SK-N-SH treated with all-trans-retinoic acid at 6 μM for 48 hours (cell line): ENCODE data around the gene NSD2.

ENCODE experiments used
- ATAC-seq: fragments of 200-7000 bp; cut with Tn5 transposase; 3 replicates; pipeline ENCODE4 v1.9.1; 2020; ENCODE audit warnings: mild to moderate bottlenecking, moderate library complexity
- ARNTL ChIP-seq: fragments of 450-650 bp; formaldehyde crosslinking; IDR thresholded peaks from 2 replicates; pipeline ENCODE4 v1.5.0; 2020; ENCODE audit warnings: low read depth, mild to moderate bottlenecking, moderate library complexity, borderline replicate concordance
- BACH2 ChIP-seq: fragments of 250-450 bp; sonication (Bioruptor Pico); IDR thresholded peaks from 2 replicates; pipeline ENCODE4 v1.9.0; 2021; ENCODE audit warnings: mild to moderate bottlenecking, borderline replicate concordance
- CREB5 ChIP-seq: fragments of 250-450 bp; sonication (Bioruptor Pico); IDR thresholded peaks from 2 replicates; pipeline ENCODE4 v1.5.1; 2020; ENCODE audit warnings: low read depth, mild to moderate bottlenecking, moderate library complexity
- CSDC2 ChIP-seq: fragments of 250-450 bp; sonication (Bioruptor Pico); IDR thresholded peaks from 2 replicates; pipeline ENCODE4 v1.5.0; 2020; ENCODE audit warnings: mild to moderate bottlenecking, moderate library complexity
- CSRNP3 ChIP-seq: fragments of 250-450 bp; sonication (Bioruptor Pico); IDR thresholded peaks from 2 replicates; pipeline ENCODE4 v1.5.1; 2021; ENCODE audit warnings: mild to moderate bottlenecking, moderate library complexity
- ISL1 ChIP-seq: fragments of 250-450 bp; sonication (Bioruptor Pico); IDR thresholded peaks from 2 replicates; pipeline ENCODE4 v2.1.2; 2022; ENCODE audit warnings: mild to moderate bottlenecking, moderate library complexity
- OSR1 ChIP-seq: fragments of 250-450 bp; sonication (Bioruptor Pico); IDR thresholded peaks from 2 replicates; pipeline ENCODE4 v1.8.0; 2022; ENCODE audit warnings: moderate library complexity, mild to moderate bottlenecking, inconsistent platforms
- PATZ1 ChIP-seq: fragments of 250-450 bp; sonication (Bioruptor Pico); IDR thresholded peaks from 2 replicates; pipeline ENCODE4 v1.8.0; 2020; ENCODE audit warnings: mild to moderate bottlenecking, moderate library complexity, borderline replicate concordance
- PPARA ChIP-seq: fragments of 250-450 bp; sonication (Bioruptor Pico); IDR thresholded peaks from 2 replicates; pipeline ENCODE4 v1.5.0; 2020; ENCODE audit warnings: mild to moderate bottlenecking, borderline replicate concordance
- RARB ChIP-seq: fragments of 250-450 bp; sonication (Bioruptor Pico); IDR thresholded peaks from 2 replicates; pipeline ENCODE4 v1.8.0; 2021; ENCODE audit warnings: mild to moderate bottlenecking, moderate library complexity
- SNAI2 ChIP-seq: fragments of 250-450 bp; sonication (Bioruptor Pico); IDR thresholded peaks from 2 replicates; pipeline ENCODE4 v1.5.0; 2020; ENCODE audit warnings: mild to moderate bottlenecking, moderate library complexity
- TCF4 ChIP-seq: fragments of 250-450 bp; sonication (Bioruptor Pico); IDR thresholded peaks from 2 replicates; pipeline ENCODE4 v1.8.0; 2021; ENCODE audit warnings: mild to moderate bottlenecking, moderate library complexity, borderline replicate concordance
- TOX ChIP-seq: fragments of 250-450 bp; sonication (Bioruptor Pico); IDR thresholded peaks from 2 replicates; pipeline ENCODE4 v1.8.0; 2021; ENCODE audit warnings: mild to moderate bottlenecking, moderate library complexity, borderline replicate concordance
- TSHZ2 ChIP-seq: fragments of 250-450 bp; sonication (Bioruptor Pico); IDR thresholded peaks from 2 replicates; pipeline ENCODE4 v1.5.0; 2020; ENCODE audit warnings: mild to moderate bottlenecking, moderate library complexity
- ZC3H10 ChIP-seq: fragments of 250-450 bp; sonication (Bioruptor Pico); IDR thresholded peaks from 2 replicates; pipeline ENCODE4 v1.5.1; 2021; ENCODE audit warnings: mild to moderate bottlenecking, moderate library complexity
- ZFP3 ChIP-seq: fragments of 250-450 bp; sonication (Bioruptor Pico); IDR thresholded peaks from 2 replicates; pipeline ENCODE4 v1.5.0; 2020; ENCODE audit warnings: mild to moderate bottlenecking, moderate library complexity
- ZFP30 ChIP-seq: fragments of 450-650 bp; formaldehyde crosslinking; IDR thresholded peaks from 2 replicates; pipeline ENCODE4 v1.5.0; 2022; ENCODE audit warnings: mild to moderate bottlenecking, moderate library complexity
- ZNF565 ChIP-seq: fragments of 450-650 bp; formaldehyde crosslinking; conservative IDR thresholded peaks from 2 replicates; pipeline ENCODE4 v1.5.0; 2020; ENCODE audit warnings: low read depth, mild to moderate bottlenecking, moderate library complexity
- ZNF70 ChIP-seq: fragments of 450-650 bp; formaldehyde crosslinking; IDR thresholded peaks from 2 replicates; pipeline ENCODE4 v1.5.0; 2020; ENCODE audit warnings: mild to moderate bottlenecking, moderate library complexity
- ZNF8 ChIP-seq: fragments of 450-650 bp; formaldehyde crosslinking; IDR thresholded peaks from 2 replicates; pipeline ENCODE4 v1.5.0; 2020; ENCODE audit warnings: mild to moderate bottlenecking, moderate library complexity

NSD2 gene

GRCh38 chr4:1862055-1862911, 8.9 kb upstream of the NSD2 start:
- TF ChIP-seq ARNTL (CRISPR knock-in tag) (no peak), RARB (CRISPR knock-in tag) (no peak), TSHZ2 (no peak), PATZ1 (no peak), CSDC2 (CRISPR knock-in tag) (no peak), BACH2 (CRISPR knock-in tag) (no peak), ZNF565 (CRISPR knock-in tag) (no peak), TCF4 (CRISPR knock-in tag) (no peak), ZC3H10 (CRISPR knock-in tag) (no peak), ZNF8 (CRISPR knock-in tag) (no peak), ISL1 (CRISPR knock-in tag) (no peak), TOX (no peak), OSR1 (no peak), PPARA (no peak), ZNF70 (CRISPR knock-in tag) (no peak), ZFP3 (no peak), CREB5 (CRISPR knock-in tag) (no peak), ZFP30 (CRISPR knock-in tag) (no peak), SNAI2 (CRISPR knock-in tag) (no peak)
- TF ChIP-seq, all 23 proteins: peak for 0
- no peak for ATAC-seq

GRCh38 chr4:1862961-1863296, 8.3 kb upstream of the NSD2 start:
- TF ChIP-seq ZFP30 (CRISPR knock-in tag) = no peak
- no peak for TF ChIP-seq ZC3H10 (CRISPR knock-in tag)
- TF ChIP-seq RARB (CRISPR knock-in tag) = no peak
- no peak for TF ChIP-seq PATZ1
- no peak for TF ChIP-seq TCF4 (CRISPR knock-in tag)
- TF ChIP-seq TOX = no peak
- no peak for TF ChIP-seq PPARA
- no peak for ATAC-seq

GRCh38 chr4:1863297-1864033, 7.7 kb upstream of the NSD2 start:
- no peak for TF ChIP-seq CSRNP3 (CRISPR knock-in tag)
- TF ChIP-seq ZNF565 (CRISPR knock-in tag) = no peak
- no peak for TF ChIP-seq TSHZ2
- no peak for TF ChIP-seq ZFP3
- TF ChIP-seq ZNF8 (CRISPR knock-in tag) = no peak
- ATAC-seq = no peak
